Stimulated activated naive B cell treated with anti-CD40 and anti-IgM and Interleukin-4, amounts not matched to agents 10 μg/mL and 1 μg/mL and 100 μg/mL, for 72 hours (primary cell): ENCODE data around the gene PAGE2.
"Not testable (repeated sequence)": the region's sequence is repeated elsewhere in the genome, so short reads cannot be mapped to it uniquely, and the experiment has no call there.

Experiments used
- ATAC-seq, 2 donors: fragments of 150-1000 bp; cut with Tn5 transposase; replicated peaks; 2 replicates each; pipeline ENCODE4 v1.10.0; 2021; ENCODE audit warnings: moderate library complexity in 1 of 2
- DNase-seq: peaks from one replicate; pipeline ENCODE4 v3.0.0; 2021
- H3K27ac Mint-ChIP-seq: one replicate; pipeline ENCODE4 v1.8.0; 2022; ENCODE audit warnings: mild to moderate bottlenecking, mixed read lengths
- H3K27me3 Mint-ChIP-seq, 2 donors: one replicate each; pipeline ENCODE4 v1.8.0; 2022; ENCODE audit warnings: mixed read lengths in 2 of 2
- H3K36me3 Mint-ChIP-seq, 2 donors: one replicate each; pipeline ENCODE4 v1.8.0; 2022; ENCODE audit warnings: mixed read lengths in 2 of 2, mild to moderate bottlenecking in 1 of 2
- H3K4me1 Mint-ChIP-seq, 2 donors: one replicate each; pipeline ENCODE4 v1.8.0; 2022; ENCODE audit warnings: mixed read lengths in 2 of 2, mild to moderate bottlenecking in 1 of 2
- H3K4me3 Mint-ChIP-seq, 2 donors: one replicate each; pipeline ENCODE4 v1.8.0; 2022; ENCODE audit warnings: mild to moderate bottlenecking in 2 of 2, mixed read lengths in 2 of 2, moderate library complexity in 1 of 2
- H3K9me3 Mint-ChIP-seq, 2 donors: one replicate each; pipeline ENCODE4 v1.8.0; 2022; ENCODE audit warnings: mixed read lengths in 2 of 2, mild to moderate bottlenecking in 1 of 2

The PAGE2 gene

GRCh38 chrX:55088795-55089489, at the start of gene PAGE2:
Gene PAGE2, plus strand, starts transcription at chrX:55089018. Its CDS starts 1,003 bp downstream, at chrX:55090021.
- no peaks in the 10 kb centered on the region for H3K9me3 Mint-ChIP-seq
- H3K27me3 Mint-ChIP-seq: peaks cover 5 to 6% of the 10 kb centered on the region in 2 donors
- H3K36me3 Mint-ChIP-seq: peaks cover 0 to 3% of the 10 kb centered on the region in 2 donors
- DNase-seq: no peak
- no peak within 1 kb of the TSS for H3K4me3 Mint-ChIP-seq
- H3K27ac Mint-ChIP-seq: no peak within 1 kb of the TSS
- no peaks in the 10 kb centered on the region for H3K4me1 Mint-ChIP-seq
- ATAC-seq: no peak

GRCh38 chrX:55039471-55039870, 49.3 kb upstream of the PAGE2 start:
- Mint-ChIP-seq H3K36me3 (no peaks in the 10 kb centered on the region), H3K9me3 (no peaks in the 10 kb centered on the region), H3K27me3 (no peaks in the 10 kb centered on the region), H3K27ac (no peak overlapping the region), H3K4me3 (no peak overlapping the region), H3K4me1 (no peaks in the 10 kb centered on the region)
- ATAC-seq (no peak), DNase-seq (no peak)

- Mint-ChIP-seq H3K27me3 (no peaks in the 10 kb centered on the region), H3K36me3 (no peaks in the 10 kb centered on the region), H3K27ac (no peak overlapping the region), H3K9me3 (no peaks in the 10 kb centered on the region), H3K4me1 (no peaks in the 10 kb centered on the region), H3K4me3 (no peak overlapping the region)
- ATAC-seq (no peak), DNase-seq (no peak)
Measured at GRCh38 chrX:55041514-55041913, 47.3 kb upstream of the PAGE2 start.

GRCh38 chrX:55050599-55050998, 38.2 kb upstream of the PAGE2 start:
- H3K4me3 Mint-ChIP-seq, DNase-seq, H3K27me3 Mint-ChIP-seq, H3K9me3 Mint-ChIP-seq, ATAC-seq, H3K4me1 Mint-ChIP-seq, H3K27ac Mint-ChIP-seq, H3K36me3 Mint-ChIP-seq: not testable (repeated sequence)

- Mint-ChIP-seq H3K27me3 (peaks cover 0 to 13% of the 10 kb centered on the region in 2 donors), H3K9me3 (no peaks in the 10 kb centered on the region), H3K27ac (no peak overlapping the region), H3K4me3 (peak overlapping the region; percentile 22 to 67), H3K4me1 (peaks cover 7 to 16% of the 10 kb centered on the region in 2 donors), H3K36me3 (no peaks in the 10 kb centered on the region)
- DNase-seq: no peak
- ATAC-seq: no peak
Measured at GRCh38 chrX:55056820-55057674, 31.8 kb upstream of the PAGE2 start.

GRCh38 chrX:55057675-55058249, 31.1 kb upstream of the PAGE2 start:
- Mint-ChIP-seq H3K4me1 (peaks cover 7 to 16% of the 10 kb centered on the region in 2 donors), H3K27ac (no peak overlapping the region), H3K9me3 (no peaks in the 10 kb centered on the region), H3K36me3 (no peaks in the 10 kb centered on the region), H3K4me3 (peak overlapping the region; percentile 22 to 67), H3K27me3 (peaks cover 0 to 13% of the 10 kb centered on the region in 2 donors)
- DNase-seq (no peak), ATAC-seq (peak; percentile 63 to 70)

GRCh38 chrX:55067180-55067579, 21.6 kb upstream of the PAGE2 start:
- not testable (repeated sequence) for H3K9me3 Mint-ChIP-seq, ATAC-seq, H3K4me1 Mint-ChIP-seq, DNase-seq, H3K4me3 Mint-ChIP-seq, H3K27ac Mint-ChIP-seq, H3K36me3 Mint-ChIP-seq
- peaks cover 17 to 18% of the 10 kb centered on the region in 2 donors for H3K27me3 Mint-ChIP-seq

GRCh38 chrX:55072286-55072685, 16.5 kb upstream of the PAGE2 start:
- H3K27me3 Mint-ChIP-seq: peaks cover 18 to 27% of the 10 kb centered on the region in 2 donors
- H3K36me3 Mint-ChIP-seq: peaks cover 0 to 3% of the 10 kb centered on the region in 2 donors
- H3K4me1 Mint-ChIP-seq: no peaks in the 10 kb centered on the region
- no peak overlapping the region for H3K27ac Mint-ChIP-seq
- DNase-seq (no peak), ATAC-seq (no peak)
- peaks cover 2 to 4% of the 10 kb centered on the region in 2 donors for H3K9me3 Mint-ChIP-seq
- no peak overlapping the region for H3K4me3 Mint-ChIP-seq

- Mint-ChIP-seq H3K27me3 (peaks cover 15 to 21% of the 10 kb centered on the region in 2 donors), H3K4me1 (no peaks in the 10 kb centered on the region), H3K36me3 (peaks cover 0 to 1% of the 10 kb centered on the region in 2 donors), H3K4me3 (no peak within 1 kb of the TSS), H3K27ac (no peak within 1 kb of the TSS), H3K9me3 (peaks cover 0 to 2% of the 10 kb centered on the region in 2 donors)
- ATAC-seq (no peak), DNase-seq (no peak)
Measured at GRCh38 chrX:55074851-55075467, 13.9 kb upstream of the PAGE2 start, which contains the start of gene PAGE2B. Gene PAGE2B, plus strand, starts transcription at chrX:55075030. Its CDS starts 1,012 bp downstream, at chrX:55076042.

- Mint-ChIP-seq H3K4me3 (no peak overlapping the region), H3K27ac (no peak overlapping the region), H3K27me3 (peaks cover 11 to 32% of the 10 kb centered on the region in 2 donors), H3K9me3 (no peaks in the 10 kb centered on the region), H3K36me3 (no peaks in the 10 kb centered on the region), H3K4me1 (peaks cover 0 to 6% of the 10 kb centered on the region in 2 donors)
- ATAC-seq: no peak
- DNase-seq: no peak
Measured at GRCh38 chrX:55098691-55099090, 9.9 kb downstream of the PAGE2 start.

GRCh38 chrX:55099162-55099561, 10.3 kb downstream of the PAGE2 start:
- no peak for ATAC-seq
- H3K27ac Mint-ChIP-seq: no peak overlapping the region
- H3K27me3 Mint-ChIP-seq: peaks cover 11 to 32% of the 10 kb centered on the region in 2 donors
- no peaks in the 10 kb centered on the region for H3K9me3 Mint-ChIP-seq
- no peak for DNase-seq
- H3K36me3 Mint-ChIP-seq: no peaks in the 10 kb centered on the region
- no peak overlapping the region for H3K4me3 Mint-ChIP-seq
- peaks cover 0 to 6% of the 10 kb centered on the region in 2 donors for H3K4me1 Mint-ChIP-seq

GRCh38 chrX:55102754-55103153, 13.9 kb downstream of the PAGE2 start:
- Mint-ChIP-seq H3K4me3 (no peak overlapping the region), H3K36me3 (no peaks in the 10 kb centered on the region), H3K27ac (no peak overlapping the region), H3K9me3 (no peaks in the 10 kb centered on the region), H3K27me3 (peaks cover 5 to 19% of the 10 kb centered on the region in 2 donors), H3K4me1 (peaks cover 0 to 6% of the 10 kb centered on the region in 2 donors)
- ATAC-seq: no peak
- no peak for DNase-seq

GRCh38 chrX:55107262-55107661, 18.4 kb downstream of the PAGE2 start:
- no peak for ATAC-seq

GRCh38 chrX:55107911-55108310, 19.1 kb downstream of the PAGE2 start:
- H3K4me1 Mint-ChIP-seq: no peaks in the 10 kb centered on the region
- peaks cover 0 to 3% of the 10 kb centered on the region in 2 donors for H3K27me3 Mint-ChIP-seq
- H3K4me3 Mint-ChIP-seq: no peak overlapping the region
- no peak for DNase-seq
- ATAC-seq: no peak
- no peak overlapping the region for H3K27ac Mint-ChIP-seq
- H3K36me3 Mint-ChIP-seq: no peaks in the 10 kb centered on the region
- H3K9me3 Mint-ChIP-seq: no peaks in the 10 kb centered on the region

More at GRCh38 chrX:55107262-55107661, 18.4 kb downstream of the PAGE2 start:
- H3K27me3 Mint-ChIP-seq: peaks cover 0 to 6% of the 10 kb centered on the region in 2 donors
- H3K9me3 Mint-ChIP-seq: no peaks in the 10 kb centered on the region
- no peak overlapping the region for H3K27ac Mint-ChIP-seq
- no peaks in the 10 kb centered on the region for H3K4me1 Mint-ChIP-seq
- DNase-seq: no peak
- no peak overlapping the region for H3K4me3 Mint-ChIP-seq
- no peaks in the 10 kb centered on the region for H3K36me3 Mint-ChIP-seq
